GM18951 (cell line): Measurements from ENCODE around the gene NCOR2.

ENCODE experiments used
- POLR2A ChIP-seq: IDR thresholded peaks from 4 replicates; pipeline ENCODE4 v1.6.1; 2011; ENCODE audit warnings: mild to moderate bottlenecking; ENCODE audit not compliant: insufficient read length, insufficient read depth; ENCODE audit errors: extremely low read depth
- in situ Hi-C: fragments of 300-500 bp; cut with MboI; formaldehyde crosslinking; loops from one replicate; pipeline ENCODE4 v1.12.0; 2022; ENCODE audit warnings: low sequenced_read_pairs, mixed read lengths, inconsistent platforms; ENCODE audit not compliant: unreplicated experiment

The NCOR2 gene

GRCh38 chr12:124547626-124548025 is 19.8 kb downstream of the NCOR2 start:
- no peak for TF ChIP-seq POLR2A
- in situ Hi-C loops = no loop called here

- no peak for TF ChIP-seq POLR2A
- in situ Hi-C loops = no loop called here
Measured at GRCh38 chr12:124545508-124546418, 21.6 kb downstream of the NCOR2 start.

- TF ChIP-seq POLR2A = no peak
- in situ Hi-C loops = no loop called here
Measured at GRCh38 chr12:124544983-124545382, 22.4 kb downstream of the NCOR2 start.

GRCh38 chr12:124544311-124544970 is 23.0 kb downstream of the NCOR2 start:
- peak; percentile 32 for TF ChIP-seq POLR2A
- in situ Hi-C loops = no loop called here

GRCh38 chr12:124543590-124544310 is 23.7 kb downstream of the NCOR2 start:
- TF ChIP-seq POLR2A = no peak
- in situ Hi-C loops = no loop called here

GRCh38 chr12:124543052-124543589 is 24.3 kb downstream of the NCOR2 start:
- in situ Hi-C loops = no loop called here
- TF ChIP-seq POLR2A = no peak

- in situ Hi-C loops = no loop called here
- no peak for TF ChIP-seq POLR2A
Measured at GRCh38 chr12:124542021-124542949, 25.1 kb downstream of the NCOR2 start.

- in situ Hi-C loops = no loop called here
- TF ChIP-seq POLR2A = no peak
Measured at GRCh38 chr12:124541322-124541721, 26.1 kb downstream of the NCOR2 start.

- in situ Hi-C loops = no loop called here
Measured at GRCh38 chr12:124539084-124540041, 28.0 kb downstream of the NCOR2 start.

GRCh38 chr12:124538194-124539082 is 29.0 kb downstream of the NCOR2 start:
- no peak for TF ChIP-seq POLR2A
- in situ Hi-C loops = no loop called here

More at GRCh38 chr12:124539084-124540041, 28.0 kb downstream of the NCOR2 start:
- TF ChIP-seq POLR2A = no peak
